GM21515 (cell line): ENCODE measurements around the gene FECH.
"Not testable (repeated sequence)": the region's sequence is repeated elsewhere in the genome, so short reads cannot be mapped to it uniquely, and the experiment has no call there.

Experiments used
- ATAC-seq: cut with Tn5 transposase; IDR thresholded peaks from one replicate; pipeline ENCODE4 v1.9.1; 2021; ENCODE audit not compliant: unreplicated experiment

Gene FECH, protein sequence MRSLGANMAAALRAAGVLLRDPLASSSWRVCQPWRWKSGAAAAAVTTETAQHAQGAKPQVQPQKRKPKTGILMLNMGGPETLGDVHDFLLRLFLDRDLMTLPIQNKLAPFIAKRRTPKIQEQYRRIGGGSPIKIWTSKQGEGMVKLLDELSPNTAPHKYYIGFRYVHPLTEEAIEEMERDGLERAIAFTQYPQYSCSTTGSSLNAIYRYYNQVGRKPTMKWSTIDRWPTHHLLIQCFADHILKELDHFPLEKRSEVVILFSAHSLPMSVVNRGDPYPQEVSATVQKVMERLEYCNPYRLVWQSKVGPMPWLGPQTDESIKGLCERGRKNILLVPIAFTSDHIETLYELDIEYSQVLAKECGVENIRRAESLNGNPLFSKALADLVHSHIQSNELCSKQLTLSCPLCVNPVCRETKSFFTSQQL

DNA sequence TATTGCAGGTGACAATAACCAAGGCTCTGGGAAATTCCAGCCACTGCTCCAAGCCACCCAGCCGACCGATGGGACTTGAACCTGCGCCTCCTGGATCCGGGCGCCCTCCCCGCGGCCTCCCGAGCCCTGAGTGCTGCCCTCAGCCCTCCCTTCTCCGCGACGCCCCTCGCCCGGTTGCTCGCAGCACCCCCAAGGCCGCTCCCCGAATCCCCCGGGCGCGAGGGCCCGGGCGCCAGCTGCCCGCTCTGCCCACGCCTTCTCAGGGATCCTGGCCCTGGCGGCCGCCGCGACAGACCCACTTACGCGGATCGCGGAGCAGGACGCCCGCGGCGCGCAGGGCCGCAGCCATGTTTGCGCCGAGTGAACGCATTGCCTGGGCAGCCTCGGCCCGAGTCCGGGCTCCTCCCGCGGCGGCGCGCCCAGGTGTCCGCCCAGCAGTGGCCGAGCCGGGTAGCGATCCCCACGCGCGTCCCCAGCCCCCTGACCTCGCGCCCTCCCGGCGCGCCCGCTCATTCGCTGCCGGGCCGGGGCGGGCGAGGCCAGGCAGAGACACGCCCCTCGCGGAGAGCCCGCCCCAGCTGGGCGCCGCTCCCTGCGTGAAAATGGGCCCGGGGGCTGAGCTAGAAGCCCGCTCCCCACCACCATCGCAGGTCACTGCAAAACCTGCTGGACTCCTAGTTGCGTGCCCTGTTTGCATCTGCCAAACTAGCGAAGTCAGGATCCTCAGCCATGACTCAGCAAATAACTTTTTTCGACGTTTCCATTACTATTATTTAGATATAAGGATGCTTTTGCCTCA lies at the start of gene FECH:
Gene FECH (minus strand): TSS at position 452 of the 799 bp plus-strand sequence. CDS start 82 bp downstream, at position 370.
- ATAC-seq: peak; percentile 96

DNA sequence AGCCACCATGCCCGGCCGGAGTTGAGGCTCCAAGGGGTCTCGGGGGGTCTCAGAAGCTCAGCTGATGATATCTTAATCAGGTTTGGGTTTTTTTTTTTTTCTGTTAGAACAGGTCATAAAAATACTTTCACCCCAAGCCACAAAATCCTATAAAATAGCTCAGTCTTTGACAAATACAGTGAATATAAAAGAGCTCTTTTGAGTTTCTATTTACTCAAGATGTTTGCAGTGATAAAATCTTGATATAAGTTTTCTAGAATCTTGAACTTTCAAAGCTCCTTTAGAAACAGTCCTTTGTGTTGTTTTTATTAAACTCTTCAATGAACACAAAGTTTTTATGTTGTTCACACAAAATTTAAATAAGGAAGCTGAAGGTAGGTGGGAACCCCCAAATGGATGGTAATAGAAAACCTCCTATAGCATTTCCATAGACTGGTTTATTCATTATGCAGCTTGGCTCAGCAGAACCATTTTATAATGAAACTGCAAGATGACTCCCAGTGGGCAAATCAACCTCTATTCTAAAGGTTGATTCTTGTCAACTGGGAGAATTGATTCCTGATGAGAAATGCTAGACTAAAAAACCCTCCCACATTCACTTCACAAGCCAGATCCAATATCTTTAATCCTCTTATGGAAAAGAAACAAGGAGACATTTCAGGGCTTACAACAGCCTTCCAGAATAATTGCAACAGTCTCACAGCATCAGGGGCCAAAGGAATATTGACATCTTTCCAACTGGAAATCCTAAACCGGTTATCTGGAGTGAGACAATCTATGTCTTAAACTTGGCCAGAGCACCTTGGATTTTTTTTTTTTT lies 48.7 kb upstream of the FECH start:
- ATAC-seq: no peak

DNA sequence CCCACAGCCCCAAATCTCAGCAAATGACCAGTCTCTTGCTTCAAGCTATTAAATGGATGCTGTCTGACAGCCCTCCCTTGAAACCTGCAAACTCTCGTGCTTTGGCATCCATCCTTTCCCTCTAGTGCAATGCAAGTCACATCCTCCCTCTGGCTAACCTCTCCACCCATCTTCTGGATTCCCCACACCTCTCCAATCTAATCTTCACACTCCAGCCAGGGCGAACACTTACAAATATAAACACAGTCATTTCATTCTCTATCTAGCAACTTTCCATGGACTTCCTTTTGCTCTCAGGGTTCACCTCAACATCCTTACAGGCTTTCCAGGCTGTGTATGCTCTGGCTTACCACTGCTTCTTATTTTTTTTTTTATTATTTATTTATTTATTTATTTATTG lies 45.2 kb upstream of the FECH start:
- ATAC-seq: no peak

DNA sequence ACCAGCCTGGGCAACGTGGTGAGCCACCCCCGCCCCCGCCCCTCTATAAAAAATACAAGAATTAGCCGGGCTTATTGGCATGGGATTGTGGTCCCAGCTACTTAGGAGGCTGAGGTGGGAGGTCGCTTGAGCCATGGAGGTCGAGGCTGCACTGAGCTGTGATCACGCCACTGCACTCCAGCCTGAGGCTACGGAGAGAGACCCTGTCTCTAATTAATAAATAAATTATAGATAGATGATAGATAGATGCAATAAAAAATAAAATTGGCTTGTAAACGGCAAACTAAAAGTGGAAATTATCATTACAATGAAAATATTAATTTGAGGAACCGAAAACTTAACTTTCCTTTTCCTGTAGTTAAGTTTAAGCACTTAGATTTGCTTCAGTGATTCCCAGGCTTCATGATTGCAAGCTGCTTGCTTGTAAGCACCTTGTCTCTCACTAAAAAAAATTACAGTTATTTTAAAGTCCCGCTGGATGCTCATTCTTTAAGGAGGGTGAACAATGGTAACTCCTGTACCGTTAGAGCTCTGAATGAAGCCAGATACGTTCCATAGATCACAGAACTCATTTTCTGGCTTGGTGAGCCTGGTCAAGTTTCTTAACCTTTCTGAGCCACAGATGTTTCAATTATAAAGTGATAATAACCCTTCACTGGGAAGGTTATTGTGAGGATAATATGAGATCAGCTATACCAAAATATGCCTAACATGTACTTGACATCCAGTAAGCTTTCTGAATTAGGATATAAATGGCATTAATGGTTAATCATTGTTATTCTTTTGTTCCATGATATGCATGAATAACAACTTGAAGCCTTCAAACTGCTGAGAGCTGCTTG lies 44.5 kb upstream of the FECH start:
- ATAC-seq: peak; percentile 45

DNA sequence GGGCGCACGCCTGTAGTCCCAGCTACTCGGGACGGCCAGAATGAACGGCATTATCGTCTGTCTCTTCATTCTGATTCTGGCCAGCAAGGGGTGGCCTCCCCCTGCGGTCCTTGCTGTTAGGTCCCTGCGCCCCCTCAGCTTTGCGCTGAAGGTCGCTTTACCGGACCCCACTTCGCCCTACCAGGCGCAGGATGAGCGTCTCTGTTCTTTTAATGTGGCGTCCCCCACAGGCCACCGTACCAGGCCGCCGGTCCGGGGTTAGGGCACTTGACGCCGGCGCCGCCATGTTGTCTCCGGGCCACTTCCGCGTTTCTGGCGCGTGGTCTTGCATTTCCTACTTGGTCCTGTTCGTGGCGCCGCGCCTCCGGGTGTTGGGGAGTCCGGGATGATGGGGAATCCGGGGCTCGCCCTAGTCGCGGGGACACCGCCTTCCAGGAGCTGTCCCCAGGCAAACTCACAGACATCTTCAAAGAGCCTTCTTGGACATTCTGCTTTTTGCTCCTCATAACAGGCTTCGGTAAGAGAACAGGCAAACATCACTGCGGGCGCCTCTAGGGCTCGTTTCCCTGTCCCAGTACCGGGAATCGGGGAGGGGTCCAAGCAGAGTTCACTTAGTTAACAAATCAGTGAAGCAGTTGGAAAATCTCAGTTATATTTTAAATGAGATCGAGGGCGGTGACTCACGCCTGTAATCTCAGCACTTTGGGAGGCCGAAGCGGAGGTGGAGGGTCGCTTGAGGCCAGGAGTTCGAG lies 43.7 kb upstream of the FECH start:
- ATAC-seq: peak; percentile 91

DNA sequence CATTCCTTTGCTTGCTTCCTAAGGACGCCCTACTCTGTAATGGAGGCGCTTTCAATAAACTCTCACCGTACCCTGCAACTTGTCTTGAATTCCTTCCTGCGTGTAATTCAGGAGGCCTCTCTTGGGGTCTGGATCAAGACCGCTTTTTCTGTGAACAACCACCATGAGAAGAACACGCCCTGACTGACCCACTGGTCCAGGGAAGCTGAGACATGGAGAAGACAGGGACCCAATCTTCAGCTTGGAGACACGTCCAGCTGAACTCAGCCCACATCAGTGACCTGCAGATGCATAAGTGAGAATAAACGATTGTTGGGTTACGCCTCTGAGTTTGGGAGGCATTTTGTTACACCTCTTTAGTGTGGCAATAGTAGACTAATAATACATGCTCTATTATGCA lies 42.9 kb upstream of the FECH start:
- no peak for ATAC-seq

DNA sequence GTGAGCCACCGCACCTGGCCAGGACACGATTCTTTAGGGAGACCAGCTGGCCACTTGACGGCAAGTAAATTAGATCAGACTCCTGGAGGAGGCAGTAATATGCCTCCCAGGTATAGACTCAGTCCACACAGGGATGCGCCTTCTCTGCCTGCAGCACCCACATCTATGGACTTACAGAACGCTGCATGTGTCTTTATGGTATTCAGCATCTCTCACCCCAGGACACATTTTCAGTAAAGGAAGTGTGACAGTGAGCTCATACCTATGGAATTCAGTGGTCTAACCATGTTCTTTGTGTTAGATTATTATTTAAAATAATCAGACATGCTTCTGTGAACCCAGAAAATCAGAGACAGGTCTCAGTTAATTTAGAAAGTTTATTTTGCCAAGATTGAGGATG lies 41.0 kb upstream of the FECH start:
- no peak for ATAC-seq

DNA sequence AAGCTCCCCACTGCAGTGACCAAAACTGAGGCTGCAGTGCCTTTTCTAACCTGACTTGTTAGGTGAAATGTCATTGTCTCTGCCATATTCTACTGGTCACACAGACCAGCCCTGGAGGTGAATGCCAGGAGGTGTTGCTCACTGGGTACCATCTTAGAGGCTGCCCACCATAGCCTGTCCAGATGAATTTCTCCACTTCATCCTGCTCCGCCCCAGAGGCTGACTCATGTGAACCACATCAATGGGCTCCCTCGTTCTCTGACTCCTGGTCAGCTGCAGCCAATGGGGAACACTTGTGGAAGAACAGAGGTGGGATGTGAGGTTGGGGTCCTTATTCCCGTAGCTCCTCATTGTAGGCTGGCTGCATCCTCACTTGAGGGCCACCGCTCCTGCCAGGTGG lies 38.5 kb upstream of the FECH start:
- no peak for ATAC-seq

DNA sequence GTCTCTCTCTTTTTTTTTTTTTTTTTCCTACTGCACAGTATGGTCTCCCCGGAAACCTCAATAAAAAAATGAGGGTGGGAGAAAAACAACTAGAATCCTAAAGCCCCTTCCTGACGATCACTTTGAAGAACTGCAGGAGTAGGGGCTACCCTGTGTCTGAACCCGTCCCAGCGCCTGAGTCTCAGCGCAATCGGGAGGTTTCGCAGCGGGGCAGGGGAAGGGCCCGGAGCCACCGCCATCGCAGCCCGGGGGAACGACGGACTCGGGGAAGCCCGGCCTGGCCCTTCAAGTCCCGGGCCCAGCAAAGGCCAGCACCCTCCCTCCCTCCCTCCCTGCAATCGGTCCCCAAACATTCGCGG lies 34.7 kb upstream of the FECH start:
- peak; percentile 22 for ATAC-seq

DNA sequence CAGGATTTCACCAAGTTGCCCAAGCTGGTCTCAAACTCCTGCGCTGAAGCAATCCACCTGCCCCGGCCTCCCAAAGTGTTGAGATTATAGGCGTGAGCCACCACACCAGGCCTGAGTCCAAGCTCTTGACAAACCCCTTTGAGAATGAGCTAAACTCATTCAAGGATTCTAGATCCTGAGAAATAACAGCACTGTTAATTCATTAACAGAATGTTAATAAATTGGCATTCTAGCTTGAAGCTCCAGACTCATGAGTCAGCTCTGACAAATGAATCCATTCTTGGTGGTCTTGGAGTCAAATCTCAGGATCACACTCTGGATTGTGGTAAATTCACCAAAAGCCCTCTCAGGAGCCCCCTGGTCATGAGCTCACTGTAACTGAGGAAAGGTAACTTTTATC lies 33.4 kb upstream of the FECH start:
- no peak for ATAC-seq

DNA sequence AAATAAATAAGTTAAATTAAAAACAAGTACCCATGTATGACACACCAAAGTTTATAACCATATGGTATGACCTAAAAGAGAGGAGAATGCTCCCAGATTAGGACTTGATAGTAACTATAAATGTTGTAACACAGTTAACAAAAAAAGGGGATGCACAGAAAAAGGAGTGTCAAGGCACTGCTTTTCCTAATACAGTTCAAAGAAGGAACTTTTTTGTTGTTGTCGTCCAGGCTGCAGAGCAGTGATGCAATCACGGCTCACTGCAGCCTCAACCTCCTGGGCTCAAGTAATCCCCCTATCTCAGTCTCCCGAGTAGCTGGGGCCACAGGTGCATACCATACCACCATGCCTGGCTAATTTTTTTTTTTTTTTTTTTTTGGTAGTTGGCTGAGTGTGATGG lies 32.4 kb upstream of the FECH start:
- no peak for ATAC-seq

DNA sequence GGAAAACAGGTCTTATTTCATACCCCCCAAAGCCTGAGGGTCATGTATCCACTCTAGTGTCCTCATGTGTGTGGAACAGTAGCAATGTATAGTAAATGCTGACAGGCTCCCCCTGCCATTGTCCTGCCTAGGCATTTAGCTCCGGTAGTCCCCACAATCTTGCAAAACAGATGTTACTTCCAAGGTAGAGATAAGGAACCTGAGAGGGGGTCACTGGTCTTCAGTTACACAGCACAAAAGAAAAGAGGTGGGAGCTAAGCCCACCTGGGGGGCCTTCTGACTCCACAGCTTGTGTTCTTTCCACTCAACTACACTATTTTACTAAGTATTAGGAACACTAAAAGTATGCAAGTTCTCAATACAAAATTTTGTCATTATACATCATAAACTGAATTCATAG lies 17.4 kb upstream of the FECH start:
- ATAC-seq: no peak

DNA sequence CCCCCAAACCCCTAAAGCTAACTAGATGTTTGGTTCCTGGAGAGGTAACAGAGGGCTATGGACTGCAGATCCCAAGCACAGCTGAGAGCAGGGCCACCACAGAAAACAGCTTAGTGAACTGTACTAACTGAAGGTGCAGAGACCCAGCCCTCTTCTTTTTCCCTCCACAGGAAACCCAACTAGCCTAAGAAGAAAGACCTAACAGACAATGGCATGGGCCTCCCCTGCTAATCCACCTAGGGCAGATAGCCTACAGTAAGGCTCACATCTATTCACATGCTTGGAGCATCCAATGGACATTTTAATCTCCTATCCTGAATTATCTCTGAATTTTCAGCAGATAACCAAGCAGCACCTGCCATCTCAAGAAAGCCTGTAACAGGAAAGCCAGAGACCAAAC lies 8.8 kb upstream of the FECH start:
- ATAC-seq: no peak

DNA sequence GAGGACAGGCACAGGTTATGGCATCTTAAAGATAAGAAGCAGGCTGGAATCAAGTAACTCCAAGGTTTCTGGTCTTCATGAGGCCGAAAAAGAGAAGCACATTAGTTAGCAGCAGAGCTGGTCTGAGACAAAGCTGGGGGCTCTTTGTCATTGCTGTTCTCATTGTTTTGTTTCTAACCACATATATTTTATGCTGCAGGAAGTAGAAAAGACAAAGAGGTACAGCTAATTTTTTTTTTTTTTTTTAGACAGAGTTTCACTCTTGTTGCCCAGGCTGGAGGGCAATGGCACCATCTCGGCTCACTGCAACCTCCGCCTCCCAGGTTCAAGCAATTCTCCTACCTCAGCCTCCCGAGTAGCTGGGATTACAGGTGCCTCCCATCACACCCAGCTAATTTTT lies 6.2 kb upstream of the FECH start:
- not testable (repeated sequence) for ATAC-seq

DNA sequence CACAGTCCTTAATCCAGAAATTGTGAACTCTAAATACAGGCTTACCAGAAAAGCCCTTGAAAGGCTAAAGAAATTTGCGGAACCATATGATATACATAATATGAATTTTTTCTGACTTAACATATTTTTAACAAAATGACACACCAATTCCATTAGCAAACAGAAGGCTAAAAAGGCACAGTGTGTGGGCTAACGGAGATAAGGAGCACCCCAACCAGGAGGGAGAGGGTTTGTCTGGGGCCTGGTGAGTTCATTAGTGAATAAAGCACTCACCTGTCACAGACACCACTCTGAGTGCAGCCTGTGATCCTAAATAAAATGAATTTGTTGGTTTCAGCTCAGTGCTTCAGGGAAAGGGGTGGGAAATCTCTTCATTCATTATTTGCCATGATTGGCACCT lies 2.7 kb upstream of the FECH start:
- ATAC-seq: no peak

DNA sequence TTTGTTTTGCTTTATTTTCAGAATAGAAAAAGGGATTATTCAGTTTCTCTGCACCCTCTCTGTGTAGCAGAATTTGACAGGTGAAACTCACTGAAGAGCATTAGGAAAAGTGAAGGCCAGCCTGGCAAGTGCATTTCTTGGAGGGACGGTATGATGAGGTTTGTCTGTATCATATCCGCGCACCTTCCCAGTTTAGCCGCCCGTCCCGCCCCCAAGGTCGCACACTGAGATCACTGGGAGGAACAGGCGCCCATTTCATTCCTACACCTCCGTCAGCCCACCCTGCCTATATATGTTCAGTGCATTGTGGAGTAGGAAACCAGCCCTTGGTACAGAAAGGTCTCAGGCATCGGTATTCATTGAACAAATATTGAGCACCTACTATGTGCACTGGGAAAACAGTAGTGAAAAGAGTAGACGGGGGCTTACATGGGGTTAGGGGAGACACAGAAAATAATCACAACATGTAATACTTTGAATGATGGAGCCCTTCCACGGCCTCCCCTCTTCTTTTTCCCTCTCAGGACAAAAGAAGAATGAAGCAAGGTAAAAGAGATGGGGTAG lies 678 bp upstream of the FECH start:
- no peak for ATAC-seq

DNA sequence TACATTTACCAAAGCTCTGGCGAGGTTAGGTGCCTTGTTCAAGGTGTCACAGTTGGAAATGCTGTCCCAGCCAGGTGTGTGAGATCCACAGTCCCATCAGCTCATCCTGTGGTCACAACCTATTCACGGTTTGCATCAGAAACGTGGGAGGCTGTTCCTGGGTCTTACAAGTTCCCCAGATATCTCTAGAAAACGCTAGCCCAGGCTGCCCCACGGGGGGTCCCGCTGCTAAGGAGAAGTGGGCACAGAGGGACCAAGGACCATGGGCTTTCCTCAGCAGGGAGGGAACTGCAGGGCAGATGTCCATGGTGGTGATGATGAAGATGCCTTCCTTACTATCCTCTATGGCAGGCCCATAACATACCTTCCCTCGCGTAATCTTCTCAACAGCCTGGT lies 649 bp downstream of the FECH start:
- peak; percentile 7 for ATAC-seq

DNA sequence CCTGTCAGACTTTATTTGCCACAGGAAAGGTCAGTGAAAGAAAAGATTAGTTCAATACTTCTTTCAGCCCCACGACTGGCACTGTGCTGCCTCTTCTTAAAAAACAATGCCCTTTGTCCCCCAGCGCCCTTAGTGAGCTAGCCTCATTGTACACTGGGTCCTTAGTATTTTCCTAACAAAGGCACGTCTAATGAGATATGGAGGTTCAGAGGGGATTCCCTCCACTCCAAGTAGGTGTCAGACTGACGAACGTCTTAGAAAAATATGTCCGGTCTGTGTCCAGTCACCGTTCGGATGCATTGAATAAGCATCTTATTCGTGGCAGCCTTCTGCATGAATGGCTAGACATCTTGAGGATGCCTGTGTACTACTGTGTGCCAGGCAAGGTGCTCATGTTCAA lies 1.1 kb downstream of the FECH start:
- no peak for ATAC-seq

DNA sequence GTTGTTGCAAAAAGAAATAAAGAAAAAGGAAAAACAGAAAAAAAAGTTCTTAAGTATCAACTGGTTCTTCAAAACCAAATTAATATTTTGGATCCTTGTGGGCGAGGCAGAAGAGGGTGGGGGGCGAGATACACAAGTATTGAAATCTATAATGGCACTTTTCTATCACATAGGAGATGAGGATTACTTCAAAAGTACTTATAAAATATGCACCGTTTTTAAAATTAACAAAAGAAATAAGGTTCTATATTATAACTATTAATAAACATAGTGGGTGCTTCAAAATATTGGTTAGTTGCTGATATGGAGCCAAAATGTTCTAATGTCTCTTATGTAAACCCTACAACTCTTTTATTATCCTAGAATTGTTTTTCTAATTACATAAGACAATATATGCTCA lies 2.1 kb downstream of the FECH start:
- no peak for ATAC-seq
